GM18951 (cell line): ENCODE data around the gene ZNF804B.

Experiments used
- POLR2A ChIP-seq: IDR thresholded peaks from 4 replicates; pipeline ENCODE4 v1.6.1; 2011; ENCODE audit warnings: mild to moderate bottlenecking; ENCODE audit not compliant: insufficient read length, insufficient read depth; ENCODE audit errors: extremely low read depth
- in situ Hi-C: fragments of 300-500 bp; cut with MboI; formaldehyde crosslinking; loops from one replicate; pipeline ENCODE4 v1.12.0; 2022; ENCODE audit warnings: low sequenced_read_pairs, mixed read lengths, inconsistent platforms; ENCODE audit not compliant: unreplicated experiment

ZNF804B gene

DNA sequence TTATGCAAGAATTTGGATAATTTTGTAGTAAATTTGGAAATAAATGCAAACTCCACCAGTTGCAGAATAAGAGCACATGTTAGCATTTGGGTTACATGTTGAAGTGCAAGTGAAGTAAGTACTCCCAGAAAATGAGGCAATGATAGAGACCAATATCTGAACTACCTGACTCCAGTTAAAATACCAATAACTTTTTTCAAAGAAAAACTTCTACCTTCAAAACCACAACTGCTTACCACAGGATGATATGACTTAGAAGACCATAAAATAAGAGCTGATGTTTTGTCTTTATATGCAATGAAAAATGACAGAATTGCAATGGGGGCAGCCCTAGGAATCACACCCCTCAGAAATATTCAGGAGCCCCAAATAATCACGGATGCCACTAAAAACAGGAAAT, 597.6 kb downstream of the ZNF804B start:
- in situ Hi-C loops = no loop called here

DNA sequence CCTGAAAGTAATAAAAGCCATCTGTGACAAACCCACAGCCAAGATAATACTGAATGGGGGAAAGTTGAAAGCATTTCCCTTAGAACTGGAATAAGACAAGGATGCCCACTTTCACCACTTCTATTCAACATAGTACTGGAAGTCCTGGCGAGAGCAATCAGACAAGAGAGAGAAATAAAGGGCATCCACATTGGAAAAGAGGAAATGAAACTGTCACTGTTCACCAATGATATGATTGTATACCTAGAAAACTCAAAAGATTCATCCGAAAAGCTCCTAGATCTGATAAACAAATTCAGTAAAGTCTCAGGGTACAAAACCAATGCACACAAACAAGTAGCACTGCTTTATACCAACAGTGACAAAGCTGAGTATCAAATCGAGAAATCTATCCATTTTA, 617.7 kb downstream of the ZNF804B start:
- in situ Hi-C loops = no loop called here
- no peak for TF ChIP-seq POLR2A

More for the DNA sequence above, 597.6 kb downstream of the ZNF804B start:
- no peak for TF ChIP-seq POLR2A

DNA sequence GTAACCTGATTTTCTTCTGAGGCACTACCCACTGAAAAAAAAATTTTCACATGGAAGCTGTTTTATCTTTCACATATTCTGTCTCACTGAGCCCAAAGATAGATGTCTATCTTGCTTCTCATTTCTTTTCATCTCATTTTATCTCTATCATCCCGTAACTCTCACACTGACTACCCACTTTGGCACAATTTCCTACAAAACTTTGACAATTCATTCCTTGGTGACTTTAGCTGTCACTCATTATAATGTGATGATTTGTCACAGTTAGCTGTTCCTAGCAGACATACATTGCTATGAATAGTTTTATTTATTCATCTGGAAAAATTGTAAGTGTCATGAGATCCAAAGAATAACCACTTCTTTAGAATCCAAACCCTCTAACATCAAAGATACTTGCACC, 625.9 kb downstream of the ZNF804B start:
- TF ChIP-seq POLR2A = no peak
- in situ Hi-C loops = no loop called here
